A549 treated with AZD9567 at 1 μM for 4 hours (cell line): Measurements from ENCODE around the gene COMMD1. TPM values are rescaled to one million over a fixed set of nuclear protein-coding genes. Genes with fewer than 3 reads are reported as not detected.

ENCODE experiments used
- total RNA-seq: library from RNA; stranded (reverse); fragments of 200-300 nt; extraction: Qiagen RNA extraction; gene quantifications from 5 replicates; pipeline ENCODE4 v1.2.3, GENCODE V29; 2022; ENCODE audit not compliant: insufficient read depth

Gene COMMD1
- 31.6 to 45.6 TPM (median 43.0 TPM) in 5 replicates for total RNA-seq

DNA sequence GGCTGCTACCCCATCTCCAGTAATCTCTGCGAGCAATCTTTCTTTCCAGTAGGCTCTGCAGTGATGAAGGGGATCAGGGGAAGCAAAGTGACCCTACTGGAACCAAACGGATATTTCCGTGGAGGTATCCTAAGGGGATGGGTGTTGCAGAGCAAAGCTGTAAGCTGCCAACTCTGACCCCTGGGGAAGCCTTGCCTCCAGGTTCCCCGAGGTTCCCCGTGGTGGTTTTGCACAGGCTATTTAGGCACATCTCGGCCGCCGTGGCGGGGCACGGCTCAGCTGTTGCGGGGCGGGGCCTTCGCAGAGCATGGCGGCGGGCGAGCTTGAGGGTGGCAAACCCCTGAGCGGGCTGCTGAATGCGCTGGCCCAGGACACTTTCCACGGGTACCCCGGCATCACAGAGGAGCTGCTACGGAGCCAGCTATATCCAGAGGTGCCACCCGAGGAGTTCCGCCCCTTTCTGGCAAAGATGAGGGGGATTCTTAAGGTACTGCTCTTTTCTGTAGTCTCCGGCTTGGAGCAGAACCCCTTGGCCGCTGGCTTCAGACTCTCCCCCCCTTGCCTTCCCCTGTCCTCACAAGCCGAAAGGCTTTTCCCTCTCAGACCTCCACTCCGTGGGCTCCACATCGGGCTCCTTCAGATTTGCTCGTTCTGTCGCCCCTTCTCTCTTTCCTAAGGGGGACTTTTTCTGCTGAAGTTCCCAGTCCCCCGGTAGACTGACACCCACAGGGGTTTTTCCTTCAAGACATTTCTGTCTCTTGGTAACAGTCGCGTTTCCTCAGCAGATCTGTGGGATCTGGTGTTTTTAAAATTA, at the start of gene COMMD1:
COMMD1 (plus strand) TSS at position 303 of the 814 bp plus-strand sequence; CDS start at position 308, 5 bp downstream.

DNA sequence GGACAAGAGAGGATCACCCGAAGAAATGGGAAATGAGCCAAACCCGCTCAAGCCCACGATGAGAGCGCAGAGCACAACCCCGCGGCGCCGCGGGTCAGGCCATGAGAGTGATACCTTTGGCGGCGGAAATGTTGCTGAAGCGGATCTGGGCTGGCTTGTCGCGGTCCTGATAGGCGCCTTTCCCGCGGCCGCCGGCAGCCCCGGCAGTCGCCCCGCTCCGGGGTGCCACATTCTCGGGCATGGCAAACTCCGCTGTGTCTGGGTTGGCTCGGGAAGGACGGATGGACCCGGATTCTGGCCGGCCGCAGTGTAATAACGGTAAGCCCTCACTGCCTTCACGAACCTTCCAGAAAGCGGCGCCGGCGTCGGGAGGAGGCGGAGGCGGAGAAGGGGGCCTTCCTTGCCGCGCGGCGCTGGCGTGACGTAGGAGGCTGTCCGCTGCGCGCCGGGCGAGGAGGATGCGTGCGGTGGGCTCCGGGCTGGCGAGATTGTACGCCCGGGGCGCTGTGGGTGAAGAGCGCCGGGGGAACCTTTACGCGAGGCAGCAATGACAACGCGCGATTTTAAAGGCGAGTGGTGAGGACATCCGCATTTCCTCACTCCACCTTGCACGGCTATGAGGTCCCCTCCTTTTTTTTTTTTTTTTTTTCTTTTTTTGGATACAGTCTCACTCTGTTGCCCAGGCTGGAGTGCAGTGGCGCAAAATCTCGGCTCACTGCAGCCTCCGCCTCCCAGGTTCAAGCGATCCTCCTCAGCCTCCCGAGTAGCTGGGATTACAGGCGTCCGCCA, 17.0 kb upstream of the COMMD1 start, which contains the start of gene CCT4:
CCT4 (minus strand) TSS at position 390 of the 789 bp plus-strand sequence; CDS start at position 241, 149 bp downstream.

Other genes starting within 250 kb of the COMMD1 start
- gene FAM161A, start 51.6 kb upstream of the COMMD1 start, total RNA-seq, result 5.5 to 8.6 TPM (median 8.3 TPM) in 5 replicates
- gene CCT4, start 17.0 kb upstream of the COMMD1 start, total RNA-seq, result 296 to 352 TPM (median 308 TPM) in 5 replicates